ENCODE results near the gene ATP10B. TPM values are rescaled to one million over a fixed set of nuclear protein-coding genes. Genes with fewer than 3 reads are reported as not detected.
"Not testable (repeated sequence)": the region's sequence is repeated elsewhere in the genome, so short reads cannot be mapped to it uniquely, and the experiment has no call there.

The ATP10B gene
- not detected for total RNA-seq

- no peaks in the 10 kb centered on the region for H3K9me3 Mint-ChIP-seq
- no peak within 1 kb of the TSS for H3K4me3 Mint-ChIP-seq
- no peaks in the 10 kb centered on the region for H3K36me3 Mint-ChIP-seq
- no peak within 1 kb of the TSS for H3K27ac Mint-ChIP-seq
- DNase-seq: no peak
- no peaks in the 10 kb centered on the region for H3K27me3 Mint-ChIP-seq
- no peaks in the 10 kb centered on the region for H3K4me1 Mint-ChIP-seq
These were observed at the start of gene ATP10B for GRCh38 chr5:160852049-160852448. ATP10B (minus strand) TSS chr5:160852211; CDS start chr5:160688074, 164,137 bp downstream.

GRCh38 chr5:160901656-160902055 is 49.6 kb upstream of the ATP10B start:
- no peak overlapping the region for H3K4me3 Mint-ChIP-seq
- H3K4me1 Mint-ChIP-seq: no peaks in the 10 kb centered on the region
- no peak for DNase-seq
- no peak overlapping the region for H3K27ac Mint-ChIP-seq
- H3K36me3 Mint-ChIP-seq: no peaks in the 10 kb centered on the region
- H3K9me3 Mint-ChIP-seq: no peaks in the 10 kb centered on the region
- H3K27me3 Mint-ChIP-seq: no peaks in the 10 kb centered on the region

- no peaks in the 10 kb centered on the region for H3K27me3 Mint-ChIP-seq
- H3K4me1 Mint-ChIP-seq: no peaks in the 10 kb centered on the region
- no peak overlapping the region for H3K4me3 Mint-ChIP-seq
- DNase-seq: no peak
- H3K9me3 Mint-ChIP-seq: no peaks in the 10 kb centered on the region
- H3K27ac Mint-ChIP-seq: no peak overlapping the region
- no peaks in the 10 kb centered on the region for H3K36me3 Mint-ChIP-seq
These were observed 47.7 kb upstream of the ATP10B start for GRCh38 chr5:160899735-160900134.

- not testable (repeated sequence) for H3K27me3 Mint-ChIP-seq, H3K36me3 Mint-ChIP-seq, H3K9me3 Mint-ChIP-seq, H3K4me1 Mint-ChIP-seq, H3K4me3 Mint-ChIP-seq, H3K27ac Mint-ChIP-seq, DNase-seq
These were observed 41.4 kb upstream of the ATP10B start for GRCh38 chr5:160893180-160893964.

- Mint-ChIP-seq H3K27me3 (no peaks in the 10 kb centered on the region), H3K27ac (no peak overlapping the region), H3K4me1 (no peaks in the 10 kb centered on the region), H3K9me3 (no peaks in the 10 kb centered on the region), H3K4me3 (no peak overlapping the region), H3K36me3 (no peaks in the 10 kb centered on the region)
- no peak for DNase-seq
These were observed 35.8 kb upstream of the ATP10B start for GRCh38 chr5:160887780-160888179.

GRCh38 chr5:160873560-160874200 is 21.7 kb upstream of the ATP10B start:
- H3K4me3 Mint-ChIP-seq, H3K9me3 Mint-ChIP-seq, H3K4me1 Mint-ChIP-seq, H3K27me3 Mint-ChIP-seq, H3K36me3 Mint-ChIP-seq, DNase-seq, H3K27ac Mint-ChIP-seq: not testable (repeated sequence)

- H3K27me3 Mint-ChIP-seq: peaks cover 10% of the 10 kb centered on the region
- H3K4me3 Mint-ChIP-seq: no peak overlapping the region
- H3K9me3 Mint-ChIP-seq: peaks cover 4% of the 10 kb centered on the region
- no peak for DNase-seq
- H3K27ac Mint-ChIP-seq: no peak overlapping the region
- H3K4me1 Mint-ChIP-seq: no peaks in the 10 kb centered on the region
- no peaks in the 10 kb centered on the region for H3K36me3 Mint-ChIP-seq
These were observed 18.0 kb upstream of the ATP10B start for GRCh38 chr5:160869989-160870521.

GRCh38 chr5:160867976-160868375 is 16.0 kb upstream of the ATP10B start:
- no peaks in the 10 kb centered on the region for H3K4me1 Mint-ChIP-seq
- no peak overlapping the region for H3K27ac Mint-ChIP-seq
- H3K27me3 Mint-ChIP-seq: peaks cover 10% of the 10 kb centered on the region
- H3K9me3 Mint-ChIP-seq: peaks cover 7% of the 10 kb centered on the region
- H3K4me3 Mint-ChIP-seq: no peak overlapping the region
- no peak for DNase-seq
- no peaks in the 10 kb centered on the region for H3K36me3 Mint-ChIP-seq

GRCh38 chr5:160851451-160851850 is 560 bp downstream of the ATP10B start:
- no peaks in the 10 kb centered on the region for H3K36me3 Mint-ChIP-seq
- no peaks in the 10 kb centered on the region for H3K9me3 Mint-ChIP-seq
- H3K4me3 Mint-ChIP-seq: no peak overlapping the region
- no peaks in the 10 kb centered on the region for H3K4me1 Mint-ChIP-seq
- no peak overlapping the region for H3K27ac Mint-ChIP-seq
- no peak for DNase-seq
- H3K27me3 Mint-ChIP-seq: no peaks in the 10 kb centered on the region

GRCh38 chr5:160850421-160850820 is 1.6 kb downstream of the ATP10B start:
- no peaks in the 10 kb centered on the region for H3K9me3 Mint-ChIP-seq
- DNase-seq: no peak
- H3K4me1 Mint-ChIP-seq: no peaks in the 10 kb centered on the region
- H3K36me3 Mint-ChIP-seq: no peaks in the 10 kb centered on the region
- H3K4me3 Mint-ChIP-seq: no peak overlapping the region
- no peaks in the 10 kb centered on the region for H3K27me3 Mint-ChIP-seq
- H3K27ac Mint-ChIP-seq: no peak overlapping the region

GRCh38 chr5:160847526-160848085 is 4.4 kb downstream of the ATP10B start:
- Mint-ChIP-seq H3K36me3 (no peaks in the 10 kb centered on the region), H3K9me3 (no peaks in the 10 kb centered on the region), H3K4me1 (no peaks in the 10 kb centered on the region), H3K4me3 (no peak overlapping the region), H3K27ac (no peak overlapping the region), H3K27me3 (no peaks in the 10 kb centered on the region)
- DNase-seq: no peak

- Mint-ChIP-seq H3K27ac (no peak overlapping the region), H3K36me3 (no peaks in the 10 kb centered on the region), H3K4me3 (no peak overlapping the region), H3K4me1 (no peaks in the 10 kb centered on the region), H3K9me3 (no peaks in the 10 kb centered on the region), H3K27me3 (no peaks in the 10 kb centered on the region)
- no peak for DNase-seq
These were observed 5.4 kb downstream of the ATP10B start for GRCh38 chr5:160846642-160847041.

- no peaks in the 10 kb centered on the region for H3K36me3 Mint-ChIP-seq
- H3K4me1 Mint-ChIP-seq: no peaks in the 10 kb centered on the region
- no peaks in the 10 kb centered on the region for H3K27me3 Mint-ChIP-seq
- no peaks in the 10 kb centered on the region for H3K9me3 Mint-ChIP-seq
- H3K27ac Mint-ChIP-seq: no peak overlapping the region
- H3K4me3 Mint-ChIP-seq: no peak overlapping the region
- no peak for DNase-seq
These were observed 7.8 kb downstream of the ATP10B start for GRCh38 chr5:160844177-160844576.

GRCh38 chr5:160843240-160843639 is 8.8 kb downstream of the ATP10B start:
- Mint-ChIP-seq H3K27me3 (no peaks in the 10 kb centered on the region), H3K36me3 (no peaks in the 10 kb centered on the region), H3K27ac (no peak overlapping the region), H3K9me3 (no peaks in the 10 kb centered on the region), H3K4me1 (no peaks in the 10 kb centered on the region), H3K4me3 (no peak overlapping the region)
- no peak for DNase-seq

GRCh38 chr5:160837749-160838593 is 14.0 kb downstream of the ATP10B start:
- H3K27ac Mint-ChIP-seq: no peak overlapping the region
- no peak overlapping the region for H3K4me3 Mint-ChIP-seq
- no peaks in the 10 kb centered on the region for H3K4me1 Mint-ChIP-seq
- DNase-seq: no peak
- peaks cover 3% of the 10 kb centered on the region for H3K9me3 Mint-ChIP-seq
- H3K36me3 Mint-ChIP-seq: no peaks in the 10 kb centered on the region
- H3K27me3 Mint-ChIP-seq: no peaks in the 10 kb centered on the region
